Large intestine (tissue), 3 donors: Measurements from ENCODE around the gene RYK. TPM values are rescaled to one million over a fixed set of nuclear protein-coding genes. Genes with fewer than 3 reads are reported as not detected.
"Not testable (repeated sequence)": the region's sequence is repeated elsewhere in the genome, so short reads cannot be mapped to it uniquely, and the experiment has no call there.

Source experiments
- DNase-seq, 2 donors: peaks; one replicate each; pipeline versions ENCODE4 v3.0.0 to v3.0.0-alpha.2; 2013
- H3K27ac ChIP-seq: one replicate; pipeline ENCODE4 v1.5.1; 2013; ENCODE audit warnings: low read length
- H3K27me3 ChIP-seq: 2 replicates; pipeline ENCODE4 v1.6.1; 2013; ENCODE audit warnings: low read length; ENCODE audit not compliant: control insufficient read depth, insufficient read depth
- H3K36me3 ChIP-seq: 2 replicates; pipeline ENCODE4 v1.6.1; 2013; ENCODE audit warnings: low read length; ENCODE audit not compliant: control insufficient read depth, insufficient read depth
- H3K4me1 ChIP-seq: one replicate; pipeline ENCODE4 v1.6.1; 2013; ENCODE audit warnings: low read length; ENCODE audit not compliant: control insufficient read depth, insufficient read depth
- H3K4me3 ChIP-seq: one replicate; pipeline ENCODE4 v1.5.1; 2013; ENCODE audit warnings: low read length
- H3K9me3 ChIP-seq: one replicate; pipeline ENCODE4 v1.6.1; 2013; ENCODE audit warnings: mild to moderate bottlenecking, low read depth, low read length, moderate library complexity; ENCODE audit not compliant: control insufficient read depth
- WGBS: methylation state at CpG from one replicate; pipeline ENCODE4 v1.1.5; 2013; ENCODE audit warnings: low lambda C conversion rate; ENCODE audit not compliant: insufficient coverage; 5-methylcytosine and 5-hydroxymethylcytosine counted together
- polyA plus RNA-seq: library from polyadenylated mRNA; unstranded; fragments of 120-200 nt; gene quantifications from one replicate; pipeline ENCODE4 v1.2.1, GENCODE V29; 2013

Gene RYK
- polyA plus RNA-seq, 1 donor: 55.7 TPM

DNA sequence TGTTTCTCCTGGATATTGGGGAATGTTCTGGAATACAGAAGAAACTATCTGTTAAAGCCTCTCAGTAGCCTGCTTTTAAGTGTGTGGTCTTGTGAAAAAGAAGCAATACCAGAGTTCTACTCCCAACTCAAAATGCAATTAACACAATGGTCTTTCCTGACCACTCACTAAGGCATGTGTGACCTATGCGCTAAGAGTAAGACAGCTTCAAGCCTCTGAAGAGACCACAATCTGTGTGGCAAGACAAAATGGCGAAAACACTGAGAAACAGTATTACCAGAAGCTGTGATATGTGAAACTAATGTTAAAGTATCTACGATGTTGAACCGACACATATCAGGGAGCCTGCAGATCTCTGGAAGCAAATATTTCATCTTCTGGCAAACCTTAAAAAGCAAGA is 33.8 kb downstream of the RYK start:
- H3K27ac ChIP-seq: no peak overlapping the region
- no peak overlapping the region for H3K4me3 ChIP-seq
- 100% methylated on average over 2 of the region's 4 CpGs for WGBS
- H3K36me3 ChIP-seq: peaks cover 11% of the 10 kb centered on the region
- no peaks in the 10 kb centered on the region for H3K9me3 ChIP-seq
- H3K27me3 ChIP-seq: no peaks in the 10 kb centered on the region
- no peaks in the 10 kb centered on the region for H3K4me1 ChIP-seq
- no peak for DNase-seq

DNA sequence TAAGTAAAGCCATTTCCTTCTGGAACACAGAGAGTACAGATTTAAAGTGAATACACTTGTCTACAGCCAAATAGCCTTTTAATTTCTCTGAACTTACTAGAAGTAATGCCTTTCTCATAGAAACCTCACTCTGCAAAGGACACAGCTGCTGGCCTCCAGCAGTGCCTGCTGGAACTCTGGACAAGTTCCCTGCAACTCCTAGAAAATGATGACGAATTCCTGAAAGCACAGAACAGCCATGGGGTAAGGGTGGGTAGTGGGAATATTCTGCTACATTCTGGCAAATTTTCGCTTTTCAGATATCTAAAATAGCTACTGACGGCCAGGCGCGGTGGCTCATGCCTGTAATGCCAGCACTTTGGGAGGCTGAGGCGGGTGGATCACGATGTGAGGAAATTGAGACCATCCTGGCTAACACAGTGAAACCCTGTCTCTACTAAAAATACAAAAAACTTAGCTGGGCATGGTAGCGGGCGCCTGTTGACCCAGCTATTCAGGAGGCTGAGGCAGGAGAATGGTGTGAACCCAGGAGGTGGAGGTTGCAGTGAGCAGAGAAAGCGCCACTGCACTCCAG is 34.4 kb downstream of the RYK start:
- H3K36me3 ChIP-seq: peaks cover 9% of the 10 kb centered on the region
- no peaks in the 10 kb centered on the region for H3K27me3 ChIP-seq
- no CpG with 5 or more reads among the region's 10 CpGs for WGBS
- no peaks in the 10 kb centered on the region for H3K9me3 ChIP-seq
- H3K4me3 ChIP-seq: no peak overlapping the region
- no peak for DNase-seq
- no peaks in the 10 kb centered on the region for H3K4me1 ChIP-seq
- H3K27ac ChIP-seq: no peak overlapping the region

DNA sequence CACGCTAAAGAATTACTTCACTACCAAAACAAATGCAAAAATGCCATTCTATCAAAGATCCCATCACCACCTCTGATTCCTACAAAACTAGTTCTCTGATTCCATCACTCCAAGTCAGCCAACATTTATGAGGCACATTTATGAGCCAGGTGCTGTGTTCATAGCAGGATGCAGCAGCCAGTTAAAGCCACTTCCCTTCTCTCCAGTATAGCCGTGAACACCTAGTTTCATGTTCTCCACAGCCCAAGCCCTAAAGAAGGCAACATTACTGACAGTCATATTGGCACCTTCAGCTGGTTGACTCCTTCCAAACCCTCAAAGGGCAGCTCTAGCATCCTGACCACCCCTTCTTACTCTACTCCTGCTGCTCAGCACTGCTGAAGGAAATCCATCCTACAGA is 36.4 kb downstream of the RYK start:
- Histone ChIP-seq H3K4me1 (no peaks in the 10 kb centered on the region), H3K9me3 (no peaks in the 10 kb centered on the region), H3K36me3 (peaks cover 16% of the 10 kb centered on the region), H3K27me3 (no peaks in the 10 kb centered on the region), H3K27ac (no peak overlapping the region), H3K4me3 (no peak overlapping the region)
- DNase-seq: no peak
- WGBS: no CpG with 5 or more reads among the region's 2 CpGs

DNA sequence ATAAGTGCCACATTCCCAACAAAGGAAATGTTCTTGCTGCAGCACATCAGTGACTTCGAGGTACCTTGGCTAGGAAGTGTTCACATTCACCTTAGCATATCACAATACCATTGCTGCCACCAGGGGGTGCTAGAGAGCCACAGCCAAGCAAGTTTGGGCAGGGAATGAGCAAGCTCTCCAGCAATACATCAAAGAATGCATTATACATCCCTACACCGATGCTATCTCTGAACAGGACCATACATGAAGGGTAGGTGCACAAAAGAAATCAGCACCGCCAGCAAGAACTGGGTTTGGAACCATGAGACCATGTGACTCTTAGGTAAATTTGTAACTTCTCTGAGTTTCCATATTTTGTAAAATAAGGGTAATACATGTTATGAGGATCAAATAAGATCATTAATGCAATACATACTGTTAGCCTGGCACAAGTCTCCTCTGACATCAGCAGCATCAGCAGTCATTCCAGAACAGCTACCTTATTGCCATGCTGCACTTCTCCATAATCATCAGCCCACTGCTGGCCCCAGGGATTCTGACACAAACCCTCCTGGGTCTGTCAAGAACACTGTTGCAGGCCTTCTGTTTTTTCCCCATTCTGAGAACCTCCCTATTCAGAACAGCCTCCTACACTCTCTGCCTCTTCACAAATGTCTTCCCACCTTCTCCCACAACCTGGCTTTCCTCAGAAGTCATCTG is 37.5 kb downstream of the RYK start:
- Histone ChIP-seq H3K36me3 (peaks cover 24% of the 10 kb centered on the region), H3K27ac (no peak overlapping the region), H3K9me3 (no peaks in the 10 kb centered on the region), H3K4me1 (no peaks in the 10 kb centered on the region), H3K4me3 (no peak overlapping the region), H3K27me3 (no peaks in the 10 kb centered on the region)
- peak; percentile 41 to 59 for DNase-seq
- WGBS: no CpG with 5 or more reads among the region's 3 CpGs

DNA sequence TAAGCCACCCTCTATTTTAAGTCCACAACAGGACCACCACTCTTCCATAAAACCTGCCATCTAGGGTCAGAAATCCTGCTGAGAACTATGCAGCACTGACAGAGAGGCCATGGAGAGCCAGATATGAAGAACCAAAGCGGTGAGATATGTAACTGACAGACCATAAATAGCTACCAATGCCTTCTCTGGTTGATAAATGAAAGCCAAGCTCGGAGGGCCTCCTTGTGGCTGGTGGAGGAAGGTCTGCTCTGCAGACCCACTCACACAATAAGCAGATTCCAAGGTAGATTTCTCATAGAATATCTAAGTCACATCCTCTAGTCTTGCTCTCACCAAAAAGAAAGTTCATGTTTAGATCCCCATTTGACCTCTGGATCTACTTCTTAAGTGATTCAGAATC is 38.9 kb downstream of the RYK start:
- peak; percentile 20 to 35 for DNase-seq
- no peaks in the 10 kb centered on the region for H3K4me1 ChIP-seq
- peaks cover 22% of the 10 kb centered on the region for H3K36me3 ChIP-seq
- no peak overlapping the region for H3K27ac ChIP-seq
- H3K9me3 ChIP-seq: no peaks in the 10 kb centered on the region
- no CpG with 5 or more reads among the region's 2 CpGs for WGBS
- no peak overlapping the region for H3K4me3 ChIP-seq
- no peaks in the 10 kb centered on the region for H3K27me3 ChIP-seq

DNA sequence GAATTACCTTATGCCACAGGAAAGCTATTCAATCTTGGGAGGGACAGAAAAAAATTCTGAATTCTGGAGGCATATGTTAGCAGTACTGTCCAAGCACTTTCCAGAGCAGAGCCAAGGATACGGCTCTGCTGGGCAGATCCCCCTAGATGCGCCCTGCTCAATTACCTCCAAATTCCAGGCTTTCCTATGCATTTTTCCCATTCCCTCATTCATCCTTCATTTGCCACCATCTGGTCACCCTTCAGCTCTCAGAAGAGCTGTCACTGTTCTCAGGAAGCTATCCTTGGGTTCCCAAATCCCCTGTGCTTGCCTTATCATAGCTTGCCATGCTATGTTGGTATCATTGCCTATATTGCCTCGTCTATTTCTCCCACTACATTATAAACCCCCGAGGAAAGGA is 45.2 kb downstream of the RYK start:
- Histone ChIP-seq H3K4me3 (no peak overlapping the region), H3K27ac (no peak overlapping the region), H3K27me3 (no peaks in the 10 kb centered on the region), H3K4me1 (no peaks in the 10 kb centered on the region), H3K36me3 (peaks cover 37% of the 10 kb centered on the region), H3K9me3 (no peaks in the 10 kb centered on the region)
- no peak for DNase-seq
- WGBS: 93% methylated on average over 3 of the region's 4 CpGs

DNA sequence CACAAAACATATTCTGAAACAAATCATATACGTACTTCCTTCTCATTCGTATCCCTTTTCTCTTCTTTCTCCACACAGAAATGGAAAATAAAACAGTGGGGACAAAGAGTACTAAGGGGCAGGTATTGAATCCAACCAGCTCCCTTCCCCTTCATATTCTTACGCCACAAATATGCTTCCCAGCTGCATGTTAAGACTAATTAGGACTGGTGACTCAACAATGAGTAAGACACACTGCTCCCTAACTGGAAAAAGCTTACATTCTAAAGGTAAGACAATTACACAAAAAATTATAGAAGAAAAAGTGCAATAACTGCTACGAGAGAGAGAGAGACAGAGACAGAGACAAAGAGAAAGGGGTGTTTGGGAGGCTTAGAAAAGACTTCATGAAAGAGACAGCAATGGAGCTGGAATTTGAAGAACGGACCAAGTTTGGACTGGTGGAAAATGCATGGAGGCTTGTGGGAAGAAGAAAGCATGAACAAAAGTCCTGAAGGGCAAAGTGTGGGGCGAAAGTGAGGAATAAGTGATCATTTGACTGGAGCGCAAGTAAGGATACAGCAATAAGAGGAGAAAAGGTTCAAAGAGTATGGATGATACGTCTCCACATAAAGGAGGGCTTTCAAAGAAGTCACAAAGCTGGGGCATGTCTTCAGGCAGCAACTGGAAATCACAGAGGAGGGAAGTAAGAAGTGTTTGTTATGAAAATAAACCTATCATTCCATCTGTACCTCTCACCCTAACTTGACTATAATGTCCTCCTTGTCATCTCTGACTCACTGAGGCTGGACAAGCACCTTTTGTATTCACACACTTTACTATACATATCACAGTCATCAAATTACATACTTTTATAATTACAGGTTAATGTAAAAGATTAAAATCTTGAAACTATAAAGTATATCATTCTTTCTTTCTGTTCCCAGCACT is 49.2 kb downstream of the RYK start:
- no peak for DNase-seq
- Histone ChIP-seq H3K4me1 (no peaks in the 10 kb centered on the region), H3K27me3 (no peaks in the 10 kb centered on the region), H3K4me3 (no peak overlapping the region), H3K9me3 (no peaks in the 10 kb centered on the region), H3K27ac (no peak overlapping the region), H3K36me3 (peaks cover 44% of the 10 kb centered on the region)
- WGBS: 86% methylated on average over 6 of the region's 8 CpGs

DNA sequence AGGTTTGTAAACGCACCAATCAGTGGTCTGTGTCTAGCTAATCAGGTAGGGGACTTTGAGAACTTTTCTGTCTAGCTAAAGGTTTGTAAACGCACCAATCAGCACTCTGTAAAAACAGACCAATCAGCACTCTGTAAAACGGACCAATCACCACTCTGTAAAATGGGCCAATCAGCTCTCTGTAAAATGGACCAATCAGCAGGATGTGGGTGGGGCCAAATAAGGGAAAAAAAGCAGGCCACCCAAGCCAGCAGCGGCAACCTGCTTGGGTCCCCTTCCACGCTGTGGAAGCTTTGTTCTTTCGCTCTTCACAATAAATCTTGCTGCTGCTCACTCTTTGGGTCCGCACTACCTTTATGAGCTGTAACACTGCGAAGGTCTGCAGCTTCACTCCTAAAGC is 50.8 kb downstream of the RYK start:
- H3K4me3 ChIP-seq, H3K9me3 ChIP-seq, H3K27ac ChIP-seq, H3K27me3 ChIP-seq, H3K4me1 ChIP-seq, DNase-seq: not testable (repeated sequence)
- H3K36me3 ChIP-seq: peaks cover 53% of the 10 kb centered on the region
- WGBS: no CpG with 5 or more reads among the region's 8 CpGs

DNA sequence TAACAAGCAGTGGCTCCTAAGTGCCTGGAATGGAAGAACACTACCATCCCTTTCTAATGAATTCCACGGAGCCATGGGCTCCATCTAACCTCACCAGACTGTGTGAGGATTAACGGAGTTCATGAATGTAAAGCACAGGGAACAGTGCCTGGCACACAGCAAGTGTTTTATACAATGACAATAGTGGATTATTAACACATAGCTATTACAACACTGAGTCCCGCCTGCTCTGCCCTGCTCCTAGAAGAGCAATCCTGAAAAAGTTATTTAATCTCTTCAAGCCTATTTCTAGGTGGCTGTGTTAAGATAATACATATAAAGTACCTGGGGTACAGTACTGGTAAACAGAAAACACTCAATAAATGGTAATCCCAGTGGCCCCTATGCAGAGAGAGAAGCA is 51.4 kb downstream of the RYK start:
- Histone ChIP-seq H3K27me3 (no peaks in the 10 kb centered on the region), H3K27ac (no peak overlapping the region), H3K4me1 (no peaks in the 10 kb centered on the region), H3K9me3 (no peaks in the 10 kb centered on the region), H3K36me3 (peaks cover 57% of the 10 kb centered on the region), H3K4me3 (no peak overlapping the region)
- no peak for DNase-seq
- WGBS: no CpG with 5 or more reads among the region's 3 CpGs

DNA sequence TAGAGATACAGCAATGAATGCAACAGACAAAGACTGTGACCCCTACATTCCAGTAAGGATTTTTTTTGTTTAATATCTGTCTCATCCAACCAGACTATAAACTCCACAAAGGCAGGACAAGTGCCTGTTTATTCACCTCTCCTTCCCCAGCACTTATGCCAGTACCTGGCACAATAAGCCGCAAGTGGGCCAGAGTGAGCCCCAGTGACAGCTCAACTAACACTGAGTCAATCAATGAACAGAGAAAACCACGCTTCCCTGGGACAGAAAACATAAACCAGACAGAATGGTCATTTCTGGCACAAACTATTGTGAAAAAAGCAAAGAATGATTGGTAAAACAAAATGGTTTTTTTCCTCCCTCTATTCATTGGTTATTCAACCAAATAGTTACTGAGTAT is 52.2 kb downstream of the RYK start:
- Histone ChIP-seq H3K4me1 (no peaks in the 10 kb centered on the region), H3K4me3 (no peak overlapping the region), H3K27me3 (no peaks in the 10 kb centered on the region), H3K36me3 (peaks cover 63% of the 10 kb centered on the region), H3K27ac (no peak overlapping the region), H3K9me3 (no peaks in the 10 kb centered on the region)
- 43% methylated on average over 1 of the region's 2 CpGs for WGBS
- DNase-seq: no peak
